Measurements from ENCODE around the gene STX16. TPM values are rescaled to one million over a fixed set of nuclear protein-coding genes. Genes with fewer than 3 reads are reported as not detected.

STX16 gene
- total RNA-seq, 1 donor from 2014 or later, result 32.4 TPM

- peak overlapping the region in 1 of 3 donors; percentile 10 for H3K4me3 ChIP-seq (ENCODE audit: low read length in 3 of 3)
- peaks cover 54 to 59% (median 55%) of the 10 kb centered on the region in 3 donors for H3K36me3 ChIP-seq (ENCODE audit: control insufficient read depth in 3 of 3, insufficient read depth in 3 of 3, low read length in 3 of 3)
- H3K9ac ChIP-seq (ENCODE audit: low read depth in 1 of 3, low read length in 3 of 3), result peak overlapping the region in 1 of 3 donors; percentile 8
- no peaks in the 10 kb centered on the region for H3K9me3 ChIP-seq (ENCODE audit: control insufficient read depth in 3 of 3, low read length in 3 of 3)
- no peaks in the 10 kb centered on the region for H3K27me3 ChIP-seq (ENCODE audit: control insufficient read depth in 3 of 3, insufficient read depth in 3 of 3, low read length in 3 of 3)
- H3K27ac ChIP-seq (ENCODE audit: low read depth, low read length), result no peak overlapping the region
- H3K4me1 ChIP-seq (ENCODE audit: control insufficient read depth in 3 of 3, insufficient read depth in 3 of 3, low read length in 3 of 3), result peaks cover 27 to 35% (median 30%) of the 10 kb centered on the region in 3 donors
Observed at GRCh38 chr20:58695084-58695722, 44.1 kb downstream of the STX16 start.

DNA sequence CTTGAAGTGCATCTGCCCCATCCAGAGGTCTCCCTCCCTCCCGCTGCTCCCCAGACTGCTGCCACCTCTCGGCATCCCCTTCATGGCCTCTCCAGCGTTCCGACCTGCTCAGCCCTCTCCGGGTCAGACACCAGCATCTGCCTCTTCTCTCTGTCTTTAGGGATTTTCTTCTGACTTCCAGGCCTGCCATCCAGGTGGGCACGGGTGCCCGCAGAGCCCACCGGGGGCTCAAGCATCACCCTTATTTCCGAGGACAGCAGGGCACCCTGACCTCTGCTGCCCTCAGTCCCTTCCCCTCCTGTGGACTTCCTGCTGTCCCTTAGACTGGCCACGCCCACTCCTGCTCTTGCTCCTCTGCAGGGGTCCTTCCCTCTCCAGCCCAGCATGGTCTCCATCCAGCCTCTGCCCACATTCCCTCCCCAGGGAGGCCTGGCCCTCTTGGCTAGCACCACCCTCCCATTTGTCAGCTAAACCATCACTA, 44.9 kb downstream of the STX16 start:
- Histone ChIP-seq H3K36me3 (ENCODE audit: control insufficient read depth in 3 of 3, insufficient read depth in 3 of 3, low read length in 3 of 3) (peaks cover 57 to 64% (median 59%) of the 10 kb centered on the region in 3 donors), H3K27ac (ENCODE audit: low read depth, low read length) (no peak overlapping the region), H3K9ac (ENCODE audit: low read depth in 1 of 3, low read length in 3 of 3) (no peak overlapping the region), H3K4me3 (ENCODE audit: low read length in 3 of 3) (no peak overlapping the region), H3K9me3 (ENCODE audit: control insufficient read depth in 3 of 3, low read length in 3 of 3) (no peaks in the 10 kb centered on the region), H3K4me1 (ENCODE audit: control insufficient read depth in 3 of 3, insufficient read depth in 3 of 3, low read length in 3 of 3) (peaks cover 27 to 33% (median 29%) of the 10 kb centered on the region in 3 donors), H3K27me3 (ENCODE audit: control insufficient read depth in 3 of 3, insufficient read depth in 3 of 3, low read length in 3 of 3) (no peaks in the 10 kb centered on the region)

DNA sequence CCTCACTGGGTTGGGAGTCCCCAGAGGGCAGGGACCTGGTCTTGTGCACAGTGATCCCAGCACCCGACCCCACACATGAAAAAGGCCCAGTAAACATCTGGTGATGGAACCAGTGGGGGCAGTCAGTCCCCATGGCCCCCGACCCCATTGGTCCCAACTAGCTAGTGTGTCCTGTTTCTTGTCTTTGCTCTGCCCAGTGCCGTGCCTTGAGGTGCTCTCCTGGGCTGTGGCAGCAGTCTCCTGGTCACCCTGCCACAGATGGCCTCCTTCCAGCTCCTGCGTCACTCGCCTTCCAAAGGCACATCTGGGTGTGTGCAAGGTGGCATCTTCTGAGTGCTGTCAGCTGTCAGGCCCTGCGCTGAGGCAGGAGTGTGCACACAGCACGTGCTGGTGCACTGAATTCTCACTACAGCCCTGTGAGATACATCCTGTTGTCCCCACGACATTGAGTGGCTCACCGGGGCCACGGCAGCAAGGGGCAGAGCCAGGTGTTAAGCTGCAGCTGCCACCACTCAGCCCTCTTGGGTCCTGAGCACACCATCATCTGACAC, 45.4 kb downstream of the STX16 start:
- H3K4me3 ChIP-seq (ENCODE audit: low read length in 3 of 3), result no peak overlapping the region
- no peaks in the 10 kb centered on the region for H3K9me3 ChIP-seq (ENCODE audit: control insufficient read depth in 3 of 3, low read length in 3 of 3)
- peaks cover 58 to 66% (median 60%) of the 10 kb centered on the region in 3 donors for H3K36me3 ChIP-seq (ENCODE audit: control insufficient read depth in 3 of 3, insufficient read depth in 3 of 3, low read length in 3 of 3)
- H3K27me3 ChIP-seq (ENCODE audit: control insufficient read depth in 3 of 3, insufficient read depth in 3 of 3, low read length in 3 of 3), result no peaks in the 10 kb centered on the region
- H3K27ac ChIP-seq (ENCODE audit: low read depth, low read length), result no peak overlapping the region
- peaks cover 27 to 32% (median 27%) of the 10 kb centered on the region in 3 donors for H3K4me1 ChIP-seq (ENCODE audit: control insufficient read depth in 3 of 3, insufficient read depth in 3 of 3, low read length in 3 of 3)
- H3K9ac ChIP-seq (ENCODE audit: low read depth in 1 of 3, low read length in 3 of 3), result no peak overlapping the region

GRCh38 chr20:58697201-58697866, 46.3 kb downstream of the STX16 start:
- H3K27me3 ChIP-seq (ENCODE audit: control insufficient read depth in 3 of 3, insufficient read depth in 3 of 3, low read length in 3 of 3), result no peaks in the 10 kb centered on the region
- H3K9ac ChIP-seq (ENCODE audit: low read depth in 1 of 3, low read length in 3 of 3), result no peak overlapping the region
- no peak overlapping the region for H3K27ac ChIP-seq (ENCODE audit: low read depth, low read length)
- no peaks in the 10 kb centered on the region for H3K9me3 ChIP-seq (ENCODE audit: control insufficient read depth in 3 of 3, low read length in 3 of 3)
- H3K4me1 ChIP-seq (ENCODE audit: control insufficient read depth in 3 of 3, insufficient read depth in 3 of 3, low read length in 3 of 3), result peaks cover 20 to 24% (median 20%) of the 10 kb centered on the region in 3 donors
- H3K4me3 ChIP-seq (ENCODE audit: low read length in 3 of 3), result no peak overlapping the region
- peaks cover 66 to 72% (median 68%) of the 10 kb centered on the region in 3 donors for H3K36me3 ChIP-seq (ENCODE audit: control insufficient read depth in 3 of 3, insufficient read depth in 3 of 3, low read length in 3 of 3)

DNA sequence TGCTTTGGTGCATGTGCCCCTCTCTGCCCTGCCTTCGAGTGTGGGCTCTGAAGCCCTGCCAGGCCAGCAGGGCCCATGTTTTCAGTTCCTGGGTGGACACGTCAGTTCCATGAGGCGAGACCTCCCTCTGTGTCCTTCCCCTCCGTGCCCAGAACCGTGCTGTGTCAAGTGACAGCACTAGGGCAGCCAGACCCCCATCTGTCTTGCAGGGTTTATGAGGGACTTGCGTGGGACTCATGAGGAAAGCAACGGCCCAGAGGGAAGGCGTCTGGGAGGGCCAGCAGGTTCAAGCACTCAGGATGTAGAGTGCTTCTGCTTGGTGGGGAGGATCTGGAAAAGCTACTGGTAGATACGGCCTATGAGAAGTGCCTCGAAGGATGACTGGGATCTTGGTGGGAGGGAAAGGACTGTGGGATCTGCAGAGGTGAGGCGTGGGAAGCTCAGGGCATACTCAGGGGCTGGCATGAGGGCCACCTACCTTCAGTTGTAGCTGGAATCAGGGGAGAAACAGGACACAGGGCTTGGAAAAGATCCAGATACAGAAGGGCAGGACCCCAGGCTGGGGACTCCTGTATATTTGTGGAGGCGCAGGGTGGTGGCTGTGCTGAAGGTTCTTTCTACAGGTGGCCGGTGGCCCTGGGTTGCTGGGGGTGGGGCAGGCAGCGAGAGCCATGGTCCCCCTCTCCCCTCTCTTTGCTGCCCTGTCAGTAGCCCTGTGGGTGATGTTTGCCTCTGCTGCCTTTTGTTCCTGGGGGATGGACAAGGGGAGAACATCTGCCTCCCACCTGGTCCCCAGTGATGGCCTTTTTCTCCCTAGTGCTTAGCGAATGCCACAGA, 47.0 kb downstream of the STX16 start:
- peaks cover 19 to 24% (median 20%) of the 10 kb centered on the region in 3 donors for H3K4me1 ChIP-seq (ENCODE audit: control insufficient read depth in 3 of 3, insufficient read depth in 3 of 3, low read length in 3 of 3)
- H3K27ac ChIP-seq (ENCODE audit: low read depth, low read length), result peak overlapping the region; percentile 40
- H3K36me3 ChIP-seq (ENCODE audit: control insufficient read depth in 3 of 3, insufficient read depth in 3 of 3, low read length in 3 of 3), result peaks cover 72 to 77% (median 75%) of the 10 kb centered on the region in 3 donors
- peak overlapping the region in 1 of 3 donors; percentile 25 for H3K9ac ChIP-seq (ENCODE audit: low read depth in 1 of 3, low read length in 3 of 3)
- no peaks in the 10 kb centered on the region for H3K27me3 ChIP-seq (ENCODE audit: control insufficient read depth in 3 of 3, insufficient read depth in 3 of 3, low read length in 3 of 3)
- no peak overlapping the region for H3K4me3 ChIP-seq (ENCODE audit: low read length in 3 of 3)
- H3K9me3 ChIP-seq (ENCODE audit: control insufficient read depth in 3 of 3, low read length in 3 of 3), result no peaks in the 10 kb centered on the region

- Histone ChIP-seq H3K9ac (ENCODE audit: low read depth in 1 of 3, low read length in 3 of 3) (no peak overlapping the region), H3K27me3 (ENCODE audit: control insufficient read depth in 3 of 3, insufficient read depth in 3 of 3, low read length in 3 of 3) (no peaks in the 10 kb centered on the region), H3K36me3 (ENCODE audit: control insufficient read depth in 3 of 3, insufficient read depth in 3 of 3, low read length in 3 of 3) (peaks cover 81 to 86% (median 84%) of the 10 kb centered on the region in 3 donors), H3K9me3 (ENCODE audit: control insufficient read depth in 3 of 3, low read length in 3 of 3) (no peaks in the 10 kb centered on the region), H3K4me1 (ENCODE audit: control insufficient read depth in 3 of 3, insufficient read depth in 3 of 3, low read length in 3 of 3) (peaks cover 11 to 16% (median 12%) of the 10 kb centered on the region in 3 donors), H3K4me3 (ENCODE audit: low read length in 3 of 3) (no peak overlapping the region), H3K27ac (ENCODE audit: low read depth, low read length) (peak overlapping the region; percentile 40)
Observed at GRCh38 chr20:58698741-58699622, 47.9 kb downstream of the STX16 start.

- Histone ChIP-seq H3K27me3 (ENCODE audit: control insufficient read depth in 3 of 3, insufficient read depth in 3 of 3, low read length in 3 of 3) (no peaks in the 10 kb centered on the region), H3K4me1 (ENCODE audit: control insufficient read depth in 3 of 3, insufficient read depth in 3 of 3, low read length in 3 of 3) (peaks cover 5 to 9% (median 5%) of the 10 kb centered on the region in 3 donors), H3K9me3 (ENCODE audit: control insufficient read depth in 3 of 3, low read length in 3 of 3) (no peaks in the 10 kb centered on the region), H3K36me3 (ENCODE audit: control insufficient read depth in 3 of 3, insufficient read depth in 3 of 3, low read length in 3 of 3) (peaks cover 82 to 90% (median 84%) of the 10 kb centered on the region in 3 donors), H3K27ac (ENCODE audit: low read depth, low read length) (no peak overlapping the region), H3K9ac (ENCODE audit: low read depth in 1 of 3, low read length in 3 of 3) (no peak overlapping the region), H3K4me3 (ENCODE audit: low read length in 3 of 3) (no peak overlapping the region)
Observed at GRCh38 chr20:58699623-58700107, 48.6 kb downstream of the STX16 start.

GRCh38 chr20:58700121-58700821, 49.2 kb downstream of the STX16 start:
- H3K9ac ChIP-seq (ENCODE audit: low read depth in 1 of 3, low read length in 3 of 3), result no peak overlapping the region
- H3K4me1 ChIP-seq (ENCODE audit: control insufficient read depth in 3 of 3, insufficient read depth in 3 of 3, low read length in 3 of 3), result peaks cover 0 to 3% (median 3%) of the 10 kb centered on the region in 3 donors
- no peak overlapping the region for H3K4me3 ChIP-seq (ENCODE audit: low read length in 3 of 3)
- H3K27me3 ChIP-seq (ENCODE audit: control insufficient read depth in 3 of 3, insufficient read depth in 3 of 3, low read length in 3 of 3), result no peaks in the 10 kb centered on the region
- H3K27ac ChIP-seq (ENCODE audit: low read depth, low read length), result no peak overlapping the region
- no peaks in the 10 kb centered on the region for H3K9me3 ChIP-seq (ENCODE audit: control insufficient read depth in 3 of 3, low read length in 3 of 3)
- peaks cover 77 to 84% (median 78%) of the 10 kb centered on the region in 3 donors for H3K36me3 ChIP-seq (ENCODE audit: control insufficient read depth in 3 of 3, insufficient read depth in 3 of 3, low read length in 3 of 3)

Data from skeletal muscle tissue (tissue), 4 donors.